ENCODE data around the gene CLEC18C. TPM values are rescaled to one million over a fixed set of nuclear protein-coding genes. Genes with fewer than 3 reads are reported as not detected.
"Not testable (repeated sequence)": the region's sequence is repeated elsewhere in the genome, so short reads cannot be mapped to it uniquely, and the experiment has no call there.

Gene CLEC18C
- total RNA-seq, 1 experiment from 2014 or later, result 0.06 TPM

- peak; percentile 68 for DNase-seq (ENCODE audit: low read depth)
Observed at GRCh38 chr16:70159355-70160348, 13.9 kb upstream of the CLEC18C start.

- no peak for DNase-seq (ENCODE audit: low read depth)
Observed at GRCh38 chr16:70160388-70160787, 13.2 kb upstream of the CLEC18C start.

- DNase-seq (ENCODE audit: low read depth), result no peak
Observed at GRCh38 chr16:70160821-70161220, 12.8 kb upstream of the CLEC18C start.

- no peak for DNase-seq (ENCODE audit: low read depth)
Observed at GRCh38 chr16:70161350-70161749, 12.2 kb upstream of the CLEC18C start.

- DNase-seq (ENCODE audit: low read depth), result peak; percentile 83
Observed at GRCh38 chr16:70162041-70162451, 11.5 kb upstream of the CLEC18C start.

- no peak for DNase-seq (ENCODE audit: low read depth)
Observed at GRCh38 chr16:70163596-70163995, 10.0 kb upstream of the CLEC18C start.

- not testable (repeated sequence) for DNase-seq (ENCODE audit: low read depth)
Observed at GRCh38 chr16:70166688-70167087, 6.9 kb upstream of the CLEC18C start.

GRCh38 chr16:70173916-70174315 is 329 bp downstream of the CLEC18C start:
- not testable (repeated sequence) for DNase-seq (ENCODE audit: low read depth)

- not testable (repeated sequence) for DNase-seq (ENCODE audit: low read depth)
Observed at GRCh38 chr16:70174387-70174932, 873 bp downstream of the CLEC18C start.

GRCh38 chr16:70187858-70188607 is 14.4 kb downstream of the CLEC18C start:
- not testable (repeated sequence) for DNase-seq (ENCODE audit: low read depth)

- not testable (repeated sequence) for DNase-seq (ENCODE audit: low read depth)
Observed at GRCh38 chr16:70188608-70188915, 15.0 kb downstream of the CLEC18C start.

- not testable (repeated sequence) for DNase-seq (ENCODE audit: low read depth)
Observed at GRCh38 chr16:70190574-70190973, 17.0 kb downstream of the CLEC18C start.

- not testable (repeated sequence) for DNase-seq (ENCODE audit: low read depth)
Observed at GRCh38 chr16:70196683-70197300, 23.2 kb downstream of the CLEC18C start.

- DNase-seq (ENCODE audit: low read depth), result not testable (repeated sequence)
Observed at GRCh38 chr16:70197611-70198010, 24.0 kb downstream of the CLEC18C start.

GRCh38 chr16:70198230-70198629 is 24.6 kb downstream of the CLEC18C start:
- not testable (repeated sequence) for DNase-seq (ENCODE audit: low read depth)

- DNase-seq (ENCODE audit: low read depth), result not testable (repeated sequence)
Observed at GRCh38 chr16:70198666-70199065, 25.1 kb downstream of the CLEC18C start.

GRCh38 chr16:70199170-70199569 is 25.6 kb downstream of the CLEC18C start:
- DNase-seq (ENCODE audit: low read depth), result not testable (repeated sequence)

- not testable (repeated sequence) for DNase-seq (ENCODE audit: low read depth)
Observed at GRCh38 chr16:70200063-70200462, 26.5 kb downstream of the CLEC18C start.

- DNase-seq (ENCODE audit: low read depth), result not testable (repeated sequence)
Observed at GRCh38 chr16:70203508-70203907, 29.9 kb downstream of the CLEC18C start.

GRCh38 chr16:70204010-70204409 is 30.4 kb downstream of the CLEC18C start:
- DNase-seq (ENCODE audit: low read depth), result not testable (repeated sequence)

- DNase-seq (ENCODE audit: low read depth), result not testable (repeated sequence)
Observed at GRCh38 chr16:70204668-70205405, 31.2 kb downstream of the CLEC18C start.
